ENCODE measurements around the gene INPP4A.

GRCh38 chr2:98445177-98445682 is 572 bp downstream of the INPP4A start:
- TF ChIP-seq RNF2 (IDR thresholded peaks at IDR 0.05; ENCODE audit: borderline replicate concordance, low read depth) (no peak), SMC3 (IDR thresholded peaks at IDR 0.05) (no peak), HOXA7 (CRISPR knock-in tag; IDR thresholded peaks at IDR 0.05) (no peak), MAX (IDR thresholded peaks at IDR 0.05) (no peak)
- TF ChIP-seq, protein P1, sequence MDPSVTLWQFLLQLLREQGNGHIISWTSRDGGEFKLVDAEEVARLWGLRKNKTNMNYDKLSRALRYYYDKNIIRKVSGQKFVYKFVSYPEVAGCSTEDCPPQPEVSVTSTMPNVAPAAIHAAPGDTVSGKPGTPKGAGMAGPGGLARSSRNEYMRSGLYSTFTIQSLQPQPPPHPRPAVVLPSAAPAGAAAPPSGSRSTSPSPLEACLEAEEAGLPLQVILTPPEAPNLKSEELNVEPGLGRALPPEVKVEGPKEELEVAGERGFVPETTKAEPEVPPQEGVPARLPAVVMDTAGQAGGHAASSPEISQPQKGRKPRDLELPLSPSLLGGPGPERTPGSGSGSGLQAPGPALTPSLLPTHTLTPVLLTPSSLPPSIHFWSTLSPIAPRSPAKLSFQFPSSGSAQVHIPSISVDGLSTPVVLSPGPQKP (IDR thresholded peaks at IDR 0.05; ENCODE audit: low read depth, low read length), result no peak
- TF ChIP-seq, protein P2, sequence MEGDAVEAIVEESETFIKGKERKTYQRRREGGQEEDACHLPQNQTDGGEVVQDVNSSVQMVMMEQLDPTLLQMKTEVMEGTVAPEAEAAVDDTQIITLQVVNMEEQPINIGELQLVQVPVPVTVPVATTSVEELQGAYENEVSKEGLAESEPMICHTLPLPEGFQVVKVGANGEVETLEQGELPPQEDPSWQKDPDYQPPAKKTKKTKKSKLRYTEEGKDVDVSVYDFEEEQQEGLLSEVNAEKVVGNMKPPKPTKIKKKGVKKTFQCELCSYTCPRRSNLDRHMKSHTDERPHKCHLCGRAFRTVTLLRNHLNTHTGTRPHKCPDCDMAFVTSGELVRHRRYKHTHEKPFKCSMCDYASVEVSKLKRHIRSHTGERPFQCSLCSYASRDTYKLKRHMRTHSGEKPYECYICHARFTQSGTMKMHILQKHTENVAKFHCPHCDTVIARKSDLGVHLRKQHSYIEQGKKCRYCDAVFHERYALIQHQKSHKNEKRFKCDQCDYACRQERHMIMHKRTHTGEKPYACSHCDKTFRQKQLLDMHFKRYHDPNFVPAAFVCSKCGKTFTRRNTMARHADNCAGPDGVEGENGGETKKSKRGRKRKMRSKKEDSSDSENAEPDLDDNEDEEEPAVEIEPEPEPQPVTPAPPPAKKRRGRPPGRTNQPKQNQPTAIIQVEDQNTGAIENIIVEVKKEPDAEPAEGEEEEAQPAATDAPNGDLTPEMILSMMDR (IDR thresholded peaks at IDR 0.05), result no peak
